Cardiac fibroblast (primary cell): Measurements from ENCODE around the gene CPSF4.
"Not testable (repeated sequence)": the region's sequence is repeated elsewhere in the genome, so short reads cannot be mapped to it uniquely, and the experiment has no call there.

ENCODE experiments used
- DNase-seq, 2 donors: peaks; one replicate each; pipeline versions ENCODE4 v3.0.0 to v3.0.0-alpha.2; 2010; ENCODE audit warnings: low read depth in 2 of 2
- H3K4me3 ChIP-seq, 2 donors: replicated peaks in 1 of 2; 1 replicate in 1 of 2; 2 replicates in 1 of 2; pipeline ENCODE4 v1.5.1; 2011; ENCODE audit warnings: low read depth in 2 of 2, low read length in 2 of 2, mild to moderate bottlenecking in 2 of 2, moderate library complexity in 1 of 2
- TF ChIP-seq, protein P1 (sequence below): IDR thresholded peaks from one replicate; pipeline ENCODE4 v1.5.1; 2011; ENCODE audit warnings: low read depth, mild to moderate bottlenecking, low read length, inconsistent platforms

Gene CPSF4

DNA sequence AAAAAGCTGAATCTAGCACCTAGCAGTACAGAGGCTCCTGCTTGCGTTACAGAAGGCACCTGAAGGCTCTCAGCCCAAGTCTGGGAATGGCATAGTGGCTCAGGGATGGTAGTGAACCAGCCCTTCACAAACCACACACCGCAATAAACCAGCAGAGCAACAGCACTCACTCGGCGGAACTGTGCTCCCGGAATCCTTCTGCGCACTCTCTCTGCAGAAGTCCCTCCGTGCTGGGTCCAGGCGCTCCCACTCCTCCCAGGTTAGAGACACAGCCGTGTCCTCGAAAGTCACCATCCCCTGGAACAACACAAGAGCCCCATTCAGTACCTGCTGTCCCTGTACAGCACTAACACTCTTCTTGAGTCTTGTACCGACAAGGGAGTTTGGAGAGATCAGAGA lies 59.8 kb downstream of the CPSF4 start:
- no peak for DNase-seq
- TF ChIP-seq, protein P1, sequence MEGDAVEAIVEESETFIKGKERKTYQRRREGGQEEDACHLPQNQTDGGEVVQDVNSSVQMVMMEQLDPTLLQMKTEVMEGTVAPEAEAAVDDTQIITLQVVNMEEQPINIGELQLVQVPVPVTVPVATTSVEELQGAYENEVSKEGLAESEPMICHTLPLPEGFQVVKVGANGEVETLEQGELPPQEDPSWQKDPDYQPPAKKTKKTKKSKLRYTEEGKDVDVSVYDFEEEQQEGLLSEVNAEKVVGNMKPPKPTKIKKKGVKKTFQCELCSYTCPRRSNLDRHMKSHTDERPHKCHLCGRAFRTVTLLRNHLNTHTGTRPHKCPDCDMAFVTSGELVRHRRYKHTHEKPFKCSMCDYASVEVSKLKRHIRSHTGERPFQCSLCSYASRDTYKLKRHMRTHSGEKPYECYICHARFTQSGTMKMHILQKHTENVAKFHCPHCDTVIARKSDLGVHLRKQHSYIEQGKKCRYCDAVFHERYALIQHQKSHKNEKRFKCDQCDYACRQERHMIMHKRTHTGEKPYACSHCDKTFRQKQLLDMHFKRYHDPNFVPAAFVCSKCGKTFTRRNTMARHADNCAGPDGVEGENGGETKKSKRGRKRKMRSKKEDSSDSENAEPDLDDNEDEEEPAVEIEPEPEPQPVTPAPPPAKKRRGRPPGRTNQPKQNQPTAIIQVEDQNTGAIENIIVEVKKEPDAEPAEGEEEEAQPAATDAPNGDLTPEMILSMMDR: no peak
- H3K4me3 ChIP-seq: peak overlapping the region; percentile 79 to 95

DNA sequence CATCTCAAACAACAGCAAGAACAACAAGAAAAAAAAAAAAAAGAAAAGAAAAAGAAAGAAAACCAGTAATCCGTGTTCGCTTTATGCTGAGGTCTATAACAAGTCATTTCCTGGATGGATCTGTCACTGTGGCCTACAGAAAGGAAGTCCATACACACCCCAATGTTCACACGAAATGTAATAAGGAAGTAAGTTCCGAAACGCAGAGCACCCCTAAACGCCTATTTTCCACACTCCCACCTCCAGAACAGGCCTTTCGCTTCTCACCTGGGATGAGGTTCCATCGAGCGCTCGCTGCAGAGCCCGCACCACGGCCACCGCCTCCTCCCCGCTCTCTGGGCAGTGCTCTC lies 60.6 kb downstream of the CPSF4 start:
- DNase-seq: peak; percentile 17 to 20
- TF ChIP-seq, protein P1: no peak
- peak overlapping the region; percentile 79 to 95 for H3K4me3 ChIP-seq

DNA sequence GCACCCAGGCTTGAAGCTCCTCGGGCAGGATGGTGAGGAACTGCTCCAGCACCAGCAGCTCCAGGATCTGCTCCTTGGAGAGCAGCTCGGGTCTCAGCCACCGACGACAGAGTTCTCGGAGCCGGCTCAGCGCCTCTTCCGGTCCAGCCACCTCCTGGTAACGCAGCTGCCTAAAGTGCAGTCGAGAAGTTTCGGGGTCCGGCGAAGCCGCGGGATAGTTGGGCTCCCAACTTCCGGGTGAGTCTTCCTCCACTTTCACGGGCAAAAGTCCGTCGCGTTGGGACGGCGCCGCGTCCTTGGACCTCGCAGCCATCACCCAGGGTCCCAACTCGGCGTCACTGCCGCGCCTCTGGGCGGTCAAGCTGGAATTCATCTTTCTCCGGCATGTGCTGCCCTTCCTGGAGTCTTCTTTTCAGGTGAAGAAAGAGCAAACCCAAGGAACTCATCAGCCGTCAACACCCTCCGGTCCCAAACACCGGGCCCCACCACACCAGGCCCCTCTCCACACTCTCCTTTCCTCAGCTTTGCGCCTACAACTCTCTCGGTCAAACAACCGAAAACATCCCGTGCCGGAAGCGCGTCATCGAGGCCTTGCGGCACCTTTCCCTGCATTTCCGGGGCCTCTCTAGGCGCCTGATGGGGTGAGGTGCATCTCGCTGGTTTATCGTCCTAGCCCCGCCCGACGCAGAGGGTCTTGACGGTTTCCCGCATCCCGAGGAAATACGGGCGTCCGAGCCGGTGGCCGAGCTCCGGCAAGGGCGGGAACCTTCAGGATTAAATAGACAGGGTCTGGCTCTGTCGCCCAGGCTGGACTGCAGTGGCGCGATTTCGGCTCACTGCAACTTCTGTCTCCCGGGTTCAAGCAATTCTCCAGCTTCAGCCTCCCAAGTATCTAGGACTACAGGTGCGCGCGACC lies 61.2 kb downstream of the CPSF4 start, which contains the start of gene ZNF394:
TSS of gene ZNF394 (minus strand) at position 561 of the 916 bp plus-strand sequence. CDS start at position 373, 188 bp downstream.
- peak within 1 kb of the TSS; percentile 79 to 95 for H3K4me3 ChIP-seq
- DNase-seq: peak; percentile 92 to 94
- TF ChIP-seq, protein P1: no peak

DNA sequence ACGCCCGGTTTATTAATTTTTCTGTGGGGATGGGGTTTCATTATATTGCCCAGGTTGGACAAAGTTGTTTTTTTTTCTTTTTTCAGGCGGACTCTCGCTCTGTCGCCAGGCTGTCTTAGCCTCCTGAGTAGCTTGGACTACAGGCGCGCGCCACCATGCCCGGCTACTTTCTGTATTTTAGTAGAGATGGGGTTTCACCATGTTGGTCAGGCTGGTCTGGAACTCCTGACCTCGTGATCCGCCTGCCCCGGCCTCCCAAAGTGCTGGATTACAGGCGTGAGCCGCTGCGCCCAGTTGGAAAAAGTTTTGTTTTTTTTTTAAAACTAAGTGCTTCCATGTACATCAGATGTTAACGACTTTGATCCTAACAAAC lies 61.9 kb downstream of the CPSF4 start:
- peak overlapping the region; percentile 79 to 95 for H3K4me3 ChIP-seq
- DNase-seq: no peak
- TF ChIP-seq, protein P1: no peak

DNA sequence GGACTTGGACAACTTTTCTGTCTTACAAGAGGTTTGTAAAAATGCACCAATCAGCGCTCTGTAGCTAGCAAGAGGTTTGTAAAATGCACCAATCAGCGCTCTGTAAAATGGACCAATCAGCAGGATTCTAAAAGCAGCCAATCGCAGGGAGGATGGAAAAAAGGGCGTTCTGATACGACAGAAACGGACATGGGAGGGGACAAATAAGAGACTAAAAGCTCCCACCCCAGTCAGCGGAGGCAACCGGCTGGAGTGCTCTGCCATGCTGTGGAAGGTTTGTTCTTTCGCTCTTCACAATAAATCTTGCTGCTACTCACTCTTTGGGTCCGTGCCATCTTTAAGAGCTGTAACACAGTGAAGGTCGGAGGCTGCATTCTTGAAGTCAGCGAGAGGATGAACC lies 62.5 kb downstream of the CPSF4 start:
- not testable (repeated sequence) for DNase-seq, H3K4me3 ChIP-seq

DNA sequence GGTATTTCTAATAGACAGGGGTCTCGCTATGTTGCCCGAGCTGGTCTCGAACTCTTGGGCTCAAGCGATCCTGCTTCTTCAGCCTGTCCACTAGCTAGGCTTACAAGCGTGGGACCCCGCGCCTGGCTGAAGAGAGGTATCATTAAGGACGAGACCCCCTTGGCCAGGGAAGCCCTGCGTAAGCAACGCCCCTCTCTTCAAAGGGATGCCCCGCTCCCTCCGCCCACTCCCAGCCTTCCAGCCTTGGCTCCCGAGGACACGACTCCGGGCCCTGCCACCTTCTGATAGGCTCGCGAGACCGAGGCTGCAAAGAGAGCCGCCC lies 65.5 kb downstream of the CPSF4 start:
- no peak for DNase-seq
- TF ChIP-seq, protein P1: no peak
- H3K4me3 ChIP-seq: peak overlapping the region; percentile 84 to 87

DNA sequence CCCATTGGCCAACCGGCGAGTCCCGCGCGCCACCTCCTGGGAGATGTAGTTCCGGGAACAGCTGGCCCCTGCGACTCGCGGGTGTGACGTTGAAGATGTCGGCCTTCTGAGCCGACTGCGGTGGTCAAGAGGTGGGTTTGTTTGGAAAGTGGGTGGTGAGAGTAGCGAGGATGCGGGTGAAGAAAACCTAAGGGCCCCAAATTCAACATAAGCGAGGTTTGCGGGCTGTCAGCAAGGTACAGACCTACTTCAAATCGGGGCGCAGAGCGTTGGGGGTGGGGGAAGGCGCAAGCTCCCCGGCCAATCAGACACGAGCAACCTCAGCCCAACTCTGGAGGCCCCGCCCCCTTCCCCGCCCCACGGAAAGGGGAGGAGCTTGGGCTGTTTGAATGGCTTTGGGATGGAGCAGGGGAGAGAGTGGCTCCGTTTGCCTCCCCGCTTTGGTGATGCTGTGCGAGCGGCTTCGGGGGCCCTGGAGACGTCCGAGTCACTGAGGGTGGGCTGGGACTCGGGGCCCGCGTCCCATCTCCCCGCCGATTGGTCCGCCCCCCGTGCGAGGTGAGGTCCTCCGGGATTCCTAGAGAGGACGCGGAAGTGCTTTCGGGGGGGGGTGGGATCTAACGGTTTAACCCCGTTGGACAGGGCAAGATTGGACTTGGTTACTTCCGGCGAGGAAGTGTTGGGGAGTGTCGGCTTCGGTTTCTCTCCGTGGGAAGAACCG lies 66.0 kb downstream of the CPSF4 start, which contains the start of gene ZKSCAN5:
TSS of gene ZKSCAN5 (plus strand) at position 60 of the 721 bp plus-strand sequence. CDS start 1,383 bp downstream, outside the sequence.
- peak; percentile 98 for DNase-seq
- H3K4me3 ChIP-seq: peak within 1 kb of the TSS; percentile 84 to 87
- TF ChIP-seq, protein P1: no peak
